Loucy (cell line): ENCODE measurements around the gene PCED1B.

Source experiments
- H2AFZ ChIP-seq: fragments of 200-600 bp; sonication (generic); 2 replicates; pipeline ENCODE4 v1.6.0; 2016; ENCODE audit warnings: antibody characterized with exemption, mild to moderate bottlenecking, low read length, moderate library complexity
- H3F3A ChIP-seq: fragments of 200-600 bp; 2 replicates; pipeline ENCODE4 v1.6.0; 2016; ENCODE audit warnings: antibody characterized with exemption, low read depth, mild to moderate bottlenecking
- H3K27me3 ChIP-seq: fragments of 200-600 bp; sonication (generic); 2 replicates; pipeline ENCODE4 v1.6.1; 2014; ENCODE audit warnings: low read length, mild to moderate bottlenecking; ENCODE audit not compliant: insufficient read depth, poor library complexity, severe bottlenecking
- H3K36me3 ChIP-seq: fragments of 200-600 bp; sonication (generic); 2 replicates; pipeline ENCODE4 v1.6.1; 2016; ENCODE audit warnings: low read length; ENCODE audit not compliant: insufficient read depth
- H3K4me1 ChIP-seq: fragments of 200-600 bp; sonication (generic); 2 replicates; pipeline ENCODE4 v1.5.1; 2014; ENCODE audit warnings: low read length, mild to moderate bottlenecking; ENCODE audit not compliant: insufficient read depth, poor library complexity, severe bottlenecking
- H3K4me2 ChIP-seq: fragments of 200-600 bp; sonication (generic); 2 replicates; pipeline ENCODE4 v1.6.0; 2014; ENCODE audit warnings: antibody characterized with exemption, low read length, low read depth, mild to moderate bottlenecking; ENCODE audit not compliant: poor library complexity, severe bottlenecking
- H3K4me3 ChIP-seq: fragments of 200-600 bp; sonication (generic); 2 replicates; pipeline ENCODE4 v1.5.1; 2014; ENCODE audit warnings: low read length, mild to moderate bottlenecking, mixed read lengths; ENCODE audit not compliant: poor library complexity, severe bottlenecking
- H3K79me2 ChIP-seq: fragments of 200-600 bp; sonication (generic); 2 replicates; pipeline ENCODE4 v1.6.1; 2014; ENCODE audit warnings: low read length; ENCODE audit not compliant: insufficient read depth
- H3K9ac ChIP-seq: fragments of 200-600 bp; sonication (generic); 2 replicates; pipeline ENCODE4 v1.6.0; 2014; ENCODE audit warnings: mild to moderate bottlenecking, low read depth, low read length, moderate library complexity; ENCODE audit not compliant: poor library complexity, severe bottlenecking
- H3K9me2 ChIP-seq: fragments of 200-600 bp; sonication (generic); replicated peaks from 2 replicates; pipeline ENCODE4 v1.6.1; 2016; ENCODE audit warnings: low read depth, low read length, mixed read lengths
- H3K9me3 ChIP-seq: fragments of 200-600 bp; sonication (generic); 2 replicates; pipeline ENCODE4 v1.6.1; 2014; ENCODE audit warnings: mild to moderate bottlenecking, antibody characterized with exemption, low read length, low read depth; ENCODE audit not compliant: insufficient read depth
- H4K20me1 ChIP-seq: fragments of 200-600 bp; sonication (generic); 2 replicates; pipeline ENCODE4 v1.6.0; 2014; ENCODE audit warnings: antibody characterized with exemption, low read length, mild to moderate bottlenecking; ENCODE audit not compliant: insufficient read depth, poor library complexity, severe bottlenecking
- EZH2phosphoT487 ChIP-seq: fragments of 200-600 bp; IDR thresholded peaks from 2 replicates; pipeline ENCODE4 v1.6.1; 2018; ENCODE audit warnings: antibody characterized with exemption, mild to moderate bottlenecking, moderate library complexity, borderline replicate concordance
- TF ChIP-seq, protein P1 (sequence below): fragments of 200-600 bp; sonication (generic); conservative IDR thresholded peaks from 2 replicates; pipeline ENCODE4 v1.5.1; 2014; ENCODE audit warnings: mild to moderate bottlenecking, antibody characterized with exemption, low read length

Gene PCED1B

DNA sequence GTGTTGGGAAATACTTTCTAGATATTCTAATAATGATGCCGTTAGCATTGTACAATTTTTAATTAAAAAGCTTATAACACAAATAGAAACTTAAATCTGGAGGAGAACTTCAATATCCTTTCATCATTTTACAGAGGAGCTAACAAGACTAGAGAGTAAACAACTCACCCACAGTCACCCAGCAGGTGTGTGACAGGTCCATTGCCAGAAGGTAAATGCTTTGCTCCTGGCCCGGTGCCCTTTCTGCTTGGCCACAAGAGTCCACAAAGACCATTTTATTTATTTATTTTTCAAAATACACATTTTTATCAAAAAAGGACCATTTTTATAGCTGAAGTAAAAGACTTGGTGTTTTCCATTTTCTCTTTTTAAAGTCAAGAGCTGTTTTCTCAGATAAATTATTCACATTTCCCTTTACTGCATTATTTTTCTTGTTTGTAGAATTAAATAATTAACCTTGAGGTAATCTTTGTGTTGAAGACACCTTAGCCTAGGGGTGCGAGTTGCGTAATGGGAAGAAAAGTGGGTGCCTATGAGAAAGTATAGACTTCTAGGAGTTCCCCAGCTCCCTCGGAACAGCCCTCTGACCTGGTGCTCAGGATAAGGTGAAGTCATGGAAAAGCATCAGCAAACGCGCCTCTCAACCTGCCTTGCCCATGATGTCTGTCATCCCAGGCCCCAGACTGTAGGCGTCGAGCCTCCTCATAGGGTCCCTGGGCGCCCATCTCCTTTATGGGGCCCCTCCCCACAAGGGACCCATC is 26.7 kb downstream of the PCED1B start:
- Histone ChIP-seq H3K4me3 (no peak overlapping the region), H3K79me2 (no peaks in the 10 kb centered on the region), H4K20me1 (no peaks in the 10 kb centered on the region), H3K9me3 (no peaks in the 10 kb centered on the region), H2AFZ (no peak overlapping the region), H3K9ac (no peak overlapping the region), H3K9me2 (no peaks in the 10 kb centered on the region), H3K36me3 (no peaks in the 10 kb centered on the region), H3K4me1 (peaks cover 4% of the 10 kb centered on the region), H3K27me3 (no peaks in the 10 kb centered on the region), H3K4me2 (no peak overlapping the region), H3F3A (no peaks in the 10 kb centered on the region)
- TF ChIP-seq, protein P1, sequence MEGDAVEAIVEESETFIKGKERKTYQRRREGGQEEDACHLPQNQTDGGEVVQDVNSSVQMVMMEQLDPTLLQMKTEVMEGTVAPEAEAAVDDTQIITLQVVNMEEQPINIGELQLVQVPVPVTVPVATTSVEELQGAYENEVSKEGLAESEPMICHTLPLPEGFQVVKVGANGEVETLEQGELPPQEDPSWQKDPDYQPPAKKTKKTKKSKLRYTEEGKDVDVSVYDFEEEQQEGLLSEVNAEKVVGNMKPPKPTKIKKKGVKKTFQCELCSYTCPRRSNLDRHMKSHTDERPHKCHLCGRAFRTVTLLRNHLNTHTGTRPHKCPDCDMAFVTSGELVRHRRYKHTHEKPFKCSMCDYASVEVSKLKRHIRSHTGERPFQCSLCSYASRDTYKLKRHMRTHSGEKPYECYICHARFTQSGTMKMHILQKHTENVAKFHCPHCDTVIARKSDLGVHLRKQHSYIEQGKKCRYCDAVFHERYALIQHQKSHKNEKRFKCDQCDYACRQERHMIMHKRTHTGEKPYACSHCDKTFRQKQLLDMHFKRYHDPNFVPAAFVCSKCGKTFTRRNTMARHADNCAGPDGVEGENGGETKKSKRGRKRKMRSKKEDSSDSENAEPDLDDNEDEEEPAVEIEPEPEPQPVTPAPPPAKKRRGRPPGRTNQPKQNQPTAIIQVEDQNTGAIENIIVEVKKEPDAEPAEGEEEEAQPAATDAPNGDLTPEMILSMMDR: no peak
- TF ChIP-seq EZH2phosphoT487: no peak

DNA sequence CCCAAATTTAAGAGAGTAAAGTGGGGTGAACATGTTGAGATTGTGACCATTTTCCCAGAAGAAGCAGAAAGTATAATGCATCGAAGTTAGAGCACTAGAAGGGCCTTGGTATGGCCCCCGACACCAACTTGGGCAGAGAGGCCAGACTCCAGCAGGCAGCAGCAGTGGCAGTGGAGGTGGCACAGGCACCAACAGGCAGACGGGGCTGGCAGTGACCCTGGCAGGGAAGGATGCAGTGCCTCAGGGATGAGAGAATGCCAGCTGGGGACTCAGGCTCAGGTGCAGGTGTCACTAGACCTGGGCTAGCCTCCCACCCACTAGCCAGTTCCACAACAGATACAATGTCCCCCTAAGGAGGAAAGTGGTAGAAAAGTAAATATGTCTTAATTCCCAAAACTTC is 28.0 kb downstream of the PCED1B start:
- no peaks in the 10 kb centered on the region for H4K20me1 ChIP-seq
- H3K9me2 ChIP-seq: no peaks in the 10 kb centered on the region
- H3K4me2 ChIP-seq: no peak overlapping the region
- peaks cover 4% of the 10 kb centered on the region for H3K4me1 ChIP-seq
- no peaks in the 10 kb centered on the region for H3K9me3 ChIP-seq
- H2AFZ ChIP-seq: no peak overlapping the region
- no peaks in the 10 kb centered on the region for H3F3A ChIP-seq
- no peak overlapping the region for H3K4me3 ChIP-seq
- no peak for TF ChIP-seq EZH2phosphoT487
- TF ChIP-seq, protein P1: no peak
- H3K9ac ChIP-seq: no peak overlapping the region
- no peaks in the 10 kb centered on the region for H3K79me2 ChIP-seq
- H3K36me3 ChIP-seq: no peaks in the 10 kb centered on the region
- no peaks in the 10 kb centered on the region for H3K27me3 ChIP-seq

DNA sequence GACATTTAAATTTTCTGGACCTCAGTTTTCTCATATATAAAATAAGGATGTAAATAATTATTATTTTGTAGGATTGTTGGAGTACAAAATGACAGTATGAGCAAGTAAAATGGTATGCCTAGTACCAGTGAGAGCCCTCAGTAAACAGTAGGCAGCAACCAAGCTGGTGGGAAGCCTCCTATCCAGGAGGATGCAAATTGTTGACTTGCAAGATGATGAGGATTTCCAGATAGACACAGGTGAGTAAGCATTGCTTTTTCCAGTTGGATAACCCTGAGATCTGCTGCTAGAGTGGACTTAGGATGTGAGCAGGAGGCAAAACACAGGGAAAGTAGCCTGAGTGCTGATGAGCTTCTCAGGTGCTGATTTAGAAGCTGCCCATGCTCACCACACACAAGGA is 28.5 kb downstream of the PCED1B start:
- Histone ChIP-seq H3K4me3 (no peak overlapping the region), H3K4me2 (no peak overlapping the region), H3K9ac (no peak overlapping the region), H3K79me2 (no peaks in the 10 kb centered on the region), H3K27me3 (no peaks in the 10 kb centered on the region), H3F3A (no peaks in the 10 kb centered on the region), H3K36me3 (no peaks in the 10 kb centered on the region), H3K4me1 (peaks cover 4% of the 10 kb centered on the region), H2AFZ (no peak overlapping the region), H3K9me2 (no peaks in the 10 kb centered on the region), H3K9me3 (no peaks in the 10 kb centered on the region), H4K20me1 (no peaks in the 10 kb centered on the region)
- TF ChIP-seq EZH2phosphoT487: no peak
- TF ChIP-seq, protein P1: no peak
